Breast epithelium (tissue), 3 donors: ENCODE data around the gene C12orf56.

Source experiments
- POLR2A ChIP-seq: fragments of 450-650 bp; IDR thresholded peaks from one replicate; pipeline ENCODE4 v1.6.1; 2016; ENCODE audit warnings: antibody characterized with exemption, mild to moderate bottlenecking, moderate library complexity
- POLR2AphosphoS5 ChIP-seq, 3 donors: sonication (generic); formaldehyde crosslinking; IDR thresholded peaks; one replicate each; pipeline ENCODE4 v1.6.1; 2017; ENCODE audit warnings: antibody characterized with exemption in 3 of 3

DNA sequence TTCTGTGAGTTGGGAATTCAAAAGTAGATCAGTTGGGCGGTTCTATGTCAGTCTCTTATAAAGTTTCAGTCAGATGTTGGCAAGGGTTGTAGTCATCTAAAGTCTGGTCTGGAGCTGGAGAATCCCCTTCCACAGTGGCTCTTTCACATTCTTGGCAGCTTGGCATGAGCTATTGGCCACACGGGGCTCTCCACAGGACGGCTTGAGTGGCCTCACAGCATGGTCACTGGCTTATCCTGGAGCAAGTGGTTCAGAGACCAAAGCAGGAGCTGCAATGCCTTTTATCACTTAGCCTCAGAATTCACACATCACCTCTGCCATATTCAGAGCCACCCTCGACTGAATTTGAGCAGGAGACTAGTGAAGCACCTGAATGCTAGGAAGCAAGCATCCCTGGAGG, 161.3 kb downstream of the C12orf56 start:
- TF ChIP-seq POLR2AphosphoS5 (IDR thresholded peaks at IDR 0.05) (no peak), POLR2A (no peak)
